OCI-LY7 (cell line): Measurements from ENCODE around the gene P3H3. TPM values are rescaled to one million over a fixed set of nuclear protein-coding genes. Genes with fewer than 3 reads are reported as not detected.

ENCODE experiments used
- BruUV-seq: library from RNA; stranded (reverse); fragments of 400-500 nt; replicated peaks from 2 replicates; lab custom pipeline; 2021; lab: Mats Ljungman, UMichigan
- CTCF ChIA-PET: fragments of 300-600 bp; sonication (Branson Sonifier 250); formaldehyde crosslinking; loops from one replicate; lab custom pipeline; 2022; ENCODE audit warnings: antibody characterized with exemption; ENCODE audit not compliant: unreplicated experiment; lab: Charles Lee
- POLR2A ChIA-PET: fragments of 300-600 bp; sonication (Branson Sonifier 250); formaldehyde crosslinking; loops from one replicate; lab custom pipeline; 2022; ENCODE audit warnings: antibody characterized with exemption; lab: Charles Lee
- DNase-seq: peaks from one replicate; pipeline ENCODE4 v3.0.0-alpha.2; 2015; ENCODE audit warnings: low spot score
- H2AFZ ChIP-seq: fragments of 200-600 bp; sonication (generic), shearing (Covaris generic); 2 replicates; pipeline ENCODE4 v1.6.1; 2014; ENCODE audit warnings: mild to moderate bottlenecking, antibody characterized with exemption, low read length, moderate library complexity
- H3K27ac ChIP-seq: fragments of 200-600 bp; sonication (generic); 2 replicates; pipeline ENCODE4 v1.5.1; 2014; ENCODE audit warnings: mixed run types, low read depth, mild to moderate bottlenecking, moderate library complexity, low read length, inconsistent platforms; ENCODE audit not compliant: poor library complexity, severe bottlenecking
- H3K36me3 ChIP-seq: fragments of 200-600 bp; sonication (generic); 2 replicates; pipeline ENCODE4 v1.6.1; 2014; ENCODE audit warnings: mild to moderate bottlenecking, antibody characterized with exemption, low read length, moderate library complexity, mixed read lengths; ENCODE audit not compliant: insufficient read depth
- H3K4me1 ChIP-seq: fragments of 200-600 bp; sonication (generic); 2 replicates; pipeline ENCODE4 v1.5.1; 2014; ENCODE audit warnings: mild to moderate bottlenecking, low read length; ENCODE audit not compliant: insufficient read depth, poor library complexity, severe bottlenecking
- H3K4me2 ChIP-seq: fragments of 200-600 bp; sonication (generic); 2 replicates; pipeline ENCODE4 v1.6.1; 2014; ENCODE audit warnings: mild to moderate bottlenecking, low read length
- H3K4me3 ChIP-seq: fragments of 200-600 bp; sonication (generic); 2 replicates; pipeline ENCODE4 v1.5.1; 2014; ENCODE audit warnings: mild to moderate bottlenecking, low read depth, low read length; ENCODE audit not compliant: poor library complexity, severe bottlenecking
- H3K79me2 ChIP-seq: fragments of 200-600 bp; sonication (generic); 2 replicates; pipeline ENCODE4 v1.6.1; 2016; ENCODE audit warnings: low read depth, mild to moderate bottlenecking, low read length, moderate library complexity, mixed read lengths; ENCODE audit not compliant: insufficient read depth
- H3K9me2 ChIP-seq: fragments of 200-600 bp; sonication (generic); 2 replicates; pipeline ENCODE4 v1.6.1; 2016; ENCODE audit warnings: mild to moderate bottlenecking, low read length, mixed read lengths; ENCODE audit not compliant: insufficient read depth
- H3K9me3 ChIP-seq: fragments of 200-600 bp; sonication (generic); 2 replicates; pipeline ENCODE4 v1.6.1; 2014; ENCODE audit warnings: mild to moderate bottlenecking, mixed run types, low read length, mixed read lengths
- H4K20me1 ChIP-seq: fragments of 200-600 bp; sonication (generic); 2 replicates; pipeline ENCODE4 v1.6.1; 2014; ENCODE audit warnings: mild to moderate bottlenecking, antibody characterized with exemption, low read length, moderate library complexity, mixed read lengths; ENCODE audit not compliant: insufficient read depth
- EZH2phosphoT487 ChIP-seq: fragments of 200-600 bp; sonication (generic); IDR thresholded peaks from 2 replicates; pipeline ENCODE4 v1.6.1; 2018; ENCODE audit warnings: low read depth, borderline replicate concordance, mild to moderate bottlenecking, mixed run types, antibody characterized with exemption, low read length, moderate library complexity, mixed read lengths
- intact Hi-C: fragments of 100-400 bp; cut with micrococcal nuclease; formaldehyde crosslinking; loops from one replicate; pipeline ENCODE4 v1.10.0; 2022; ENCODE audit not compliant: unreplicated experiment
- total RNA-seq, 2 experiments: library from RNA; depleted of rRNA in 1 of 2; stranded (reverse); fragments of >200 nt in 1 of 2; shearing (Covaris generic) in 1 of 2; gene quantifications; 2 replicates each; pipeline ENCODE4 v1.2.3, GENCODE V29; 2014 to 2022
- TF ChIP-seq, protein P1 (sequence below): fragments of 200-600 bp; sonication (generic); conservative IDR thresholded peaks from 2 replicates; pipeline ENCODE4 v1.5.1; 2014; ENCODE audit warnings: mild to moderate bottlenecking, antibody characterized with exemption, low read length, moderate library complexity, mixed read lengths

Gene P3H3
- total RNA-seq, 2 experiments from 2014 or later = 0.93 to 1.0 TPM

GRCh38 chr12:6779708-6780432 lies 48.3 kb upstream of the P3H3 start:
- DNase-seq = no peak
- Histone ChIP-seq H2AFZ (no peak overlapping the region), H3K9me3 (no peaks in the 10 kb centered on the region), H3K36me3 (no peaks in the 10 kb centered on the region), H3K4me2 (no peak overlapping the region), H3K4me3 (no peak overlapping the region), H4K20me1 (no peaks in the 10 kb centered on the region), H3K79me2 (no peaks in the 10 kb centered on the region), H3K4me1 (peaks cover 52% of the 10 kb centered on the region), H3K9me2 (no peaks in the 10 kb centered on the region), H3K27ac (no peak overlapping the region)
- ChIA-PET CTCF (interaction anchor here (0.7 to 0.9 kb wide), 2 partner anchors 13 to 16 kb away, joined by 3 read pairs; no protein-coding TSS in a partner anchor), POLR2A (interaction anchor here (1.4 to 1.5 kb wide), 2 partner anchors 27 to 37 kb away, joined by 3 to 4 read pairs; partner anchors contain the start of gene MLF2)
- no TSS peak for BruUV-seq
- intact Hi-C loops = loop anchor here (1.0 to 5.0 kb wide), 7 partner anchors 27 to 357 kb away; partner anchors contain the start of genes MLF2 and P3H3
- no peak for TF ChIP-seq EZH2phosphoT487
- TF ChIP-seq, protein P1, sequence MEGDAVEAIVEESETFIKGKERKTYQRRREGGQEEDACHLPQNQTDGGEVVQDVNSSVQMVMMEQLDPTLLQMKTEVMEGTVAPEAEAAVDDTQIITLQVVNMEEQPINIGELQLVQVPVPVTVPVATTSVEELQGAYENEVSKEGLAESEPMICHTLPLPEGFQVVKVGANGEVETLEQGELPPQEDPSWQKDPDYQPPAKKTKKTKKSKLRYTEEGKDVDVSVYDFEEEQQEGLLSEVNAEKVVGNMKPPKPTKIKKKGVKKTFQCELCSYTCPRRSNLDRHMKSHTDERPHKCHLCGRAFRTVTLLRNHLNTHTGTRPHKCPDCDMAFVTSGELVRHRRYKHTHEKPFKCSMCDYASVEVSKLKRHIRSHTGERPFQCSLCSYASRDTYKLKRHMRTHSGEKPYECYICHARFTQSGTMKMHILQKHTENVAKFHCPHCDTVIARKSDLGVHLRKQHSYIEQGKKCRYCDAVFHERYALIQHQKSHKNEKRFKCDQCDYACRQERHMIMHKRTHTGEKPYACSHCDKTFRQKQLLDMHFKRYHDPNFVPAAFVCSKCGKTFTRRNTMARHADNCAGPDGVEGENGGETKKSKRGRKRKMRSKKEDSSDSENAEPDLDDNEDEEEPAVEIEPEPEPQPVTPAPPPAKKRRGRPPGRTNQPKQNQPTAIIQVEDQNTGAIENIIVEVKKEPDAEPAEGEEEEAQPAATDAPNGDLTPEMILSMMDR = no peak

GRCh38 chr12:6780573-6780972 lies 47.6 kb upstream of the P3H3 start:
- Histone ChIP-seq H2AFZ (no peak overlapping the region), H3K4me1 (peaks cover 54% of the 10 kb centered on the region), H4K20me1 (no peaks in the 10 kb centered on the region), H3K79me2 (no peaks in the 10 kb centered on the region), H3K9me2 (no peaks in the 10 kb centered on the region), H3K27ac (no peak overlapping the region), H3K4me2 (no peak overlapping the region), H3K36me3 (no peaks in the 10 kb centered on the region), H3K4me3 (no peak overlapping the region), H3K9me3 (no peaks in the 10 kb centered on the region)
- intact Hi-C loops = loop anchor here (5.0 kb wide), 1 partner anchor 47 kb away; the partner anchor contains the start of gene P3H3
- DNase-seq = no peak
- ChIA-PET POLR2A (interaction anchor here (0.5 to 1.5 kb wide), 4 partner anchors 27 to 36 kb away, joined by 3 to 4 read pairs (median 4); partner anchors contain the start of gene MLF2), CTCF (interaction anchor here (0.7 to 0.9 kb wide), 2 partner anchors 14 to 16 kb away, joined by 3 read pairs; no protein-coding TSS in a partner anchor)
- TF ChIP-seq EZH2phosphoT487 = no peak
- TF ChIP-seq, protein P1 = no peak
- BruUV-seq = no TSS peak
